Measurements from ENCODE around the gene ACTL9. TPM values are rescaled to one million over a fixed set of nuclear protein-coding genes. Genes with fewer than 3 reads are reported as not detected.

The ACTL9 gene
- total and polyA plus RNA-seq, 10 donors: not detected

DNA sequence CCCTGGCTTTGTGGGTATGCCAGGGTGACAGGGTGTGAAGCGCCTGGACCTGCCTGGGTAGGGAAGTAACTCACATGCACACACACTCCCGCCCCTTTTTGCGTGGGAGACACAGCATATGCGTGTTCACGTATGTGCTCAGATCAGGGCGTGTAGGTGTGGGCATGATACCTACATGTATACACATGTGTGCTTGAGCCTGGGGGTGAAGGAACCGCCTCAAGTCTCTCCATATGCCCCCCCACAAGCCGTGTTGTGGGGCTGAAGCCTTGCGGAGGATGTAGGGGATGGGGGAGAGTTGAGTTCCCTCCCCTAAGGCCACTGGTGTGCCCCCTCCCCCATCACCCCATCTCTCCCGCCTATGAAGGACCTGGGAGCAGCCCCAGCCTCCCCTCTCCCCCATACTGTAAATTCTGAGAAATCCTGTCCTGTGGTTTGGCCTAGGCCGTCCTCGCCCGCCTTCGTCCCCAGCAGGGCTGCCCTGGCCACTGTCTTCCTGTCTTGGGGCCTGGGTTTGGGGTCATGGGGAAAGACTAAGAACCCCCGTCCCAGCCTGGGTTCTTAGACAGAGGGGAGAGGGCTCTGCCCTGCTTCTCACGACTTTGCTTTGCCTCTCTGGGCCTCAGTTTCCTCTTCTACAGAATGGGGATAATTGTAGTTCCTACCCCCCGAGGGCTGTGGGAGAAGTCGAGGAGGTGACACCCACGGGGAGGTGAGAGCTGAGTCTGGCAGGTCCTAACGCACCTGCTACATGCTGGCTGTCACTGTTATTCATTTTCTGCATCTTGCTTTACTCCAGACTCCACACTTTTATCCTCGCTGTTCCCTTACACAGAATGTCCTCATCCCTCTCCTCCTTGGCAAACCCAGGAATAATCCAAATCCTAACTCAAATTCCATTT is 14.3 kb downstream of the ACTL9 start:
- Histone ChIP-seq H3K4me3 (no peak overlapping the region), H3K27me3 (replicated peaks in 1 of 7) (peaks cover 0 to 43% (median 0%) of the 10 kb centered on the region in 7 donors), H3K36me3 (no peaks in the 10 kb centered on the region), H3K4me1 (no peaks in the 10 kb centered on the region), H3K27ac (no peak overlapping the region), H3K9me3 (peaks cover 0 to 12% (median 3%) of the 10 kb centered on the region in 8 donors)
- 58 to 80% (median 68%) methylated on average over 21 of the region's 21 CpGs for WGBS, 5 donors
- TF ChIP-seq POLR2A (IDR thresholded peaks at IDR 0.05): no peak
- TF ChIP-seq, protein P1, sequence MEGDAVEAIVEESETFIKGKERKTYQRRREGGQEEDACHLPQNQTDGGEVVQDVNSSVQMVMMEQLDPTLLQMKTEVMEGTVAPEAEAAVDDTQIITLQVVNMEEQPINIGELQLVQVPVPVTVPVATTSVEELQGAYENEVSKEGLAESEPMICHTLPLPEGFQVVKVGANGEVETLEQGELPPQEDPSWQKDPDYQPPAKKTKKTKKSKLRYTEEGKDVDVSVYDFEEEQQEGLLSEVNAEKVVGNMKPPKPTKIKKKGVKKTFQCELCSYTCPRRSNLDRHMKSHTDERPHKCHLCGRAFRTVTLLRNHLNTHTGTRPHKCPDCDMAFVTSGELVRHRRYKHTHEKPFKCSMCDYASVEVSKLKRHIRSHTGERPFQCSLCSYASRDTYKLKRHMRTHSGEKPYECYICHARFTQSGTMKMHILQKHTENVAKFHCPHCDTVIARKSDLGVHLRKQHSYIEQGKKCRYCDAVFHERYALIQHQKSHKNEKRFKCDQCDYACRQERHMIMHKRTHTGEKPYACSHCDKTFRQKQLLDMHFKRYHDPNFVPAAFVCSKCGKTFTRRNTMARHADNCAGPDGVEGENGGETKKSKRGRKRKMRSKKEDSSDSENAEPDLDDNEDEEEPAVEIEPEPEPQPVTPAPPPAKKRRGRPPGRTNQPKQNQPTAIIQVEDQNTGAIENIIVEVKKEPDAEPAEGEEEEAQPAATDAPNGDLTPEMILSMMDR (IDR thresholded peaks at IDR 0.05 in 8 of 11, conservative IDR thresholded peaks at IDR 0.05 in 3 of 11): no peak
- TF ChIP-seq POLR2AphosphoS5 (IDR thresholded peaks at IDR 0.05): no peak
- intact Hi-C loops (cut with DNase I; ENCODE audit: low total_unique reads): no loop called here
- DNase-seq: no peak

DNA sequence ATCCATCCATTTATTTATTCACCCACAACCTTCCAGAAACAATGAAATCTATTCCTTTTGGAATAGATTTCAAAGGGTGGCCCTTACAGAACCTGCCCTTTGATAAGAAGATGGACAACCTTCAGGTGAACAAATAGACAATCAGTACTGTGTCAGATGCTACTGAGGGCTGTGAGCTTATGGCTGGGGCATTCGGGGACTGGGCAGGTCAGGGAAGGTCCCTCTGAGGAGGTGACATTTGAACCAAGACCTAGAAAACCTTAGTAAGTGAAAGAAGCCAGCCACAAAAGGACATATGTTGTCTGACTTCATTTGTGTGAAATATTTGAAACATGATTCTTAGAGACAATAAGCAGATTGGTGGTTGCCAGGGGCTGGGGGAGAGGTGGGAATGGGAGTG is 15.7 kb downstream of the ACTL9 start:
- Histone ChIP-seq H3K27ac (no peak overlapping the region), H3K9me3 (peaks cover 0 to 12% (median 3%) of the 10 kb centered on the region in 8 donors), H3K4me3 (no peak overlapping the region), H3K27me3 (replicated peaks in 1 of 7) (peaks cover 0 to 31% (median 0%) of the 10 kb centered on the region in 7 donors), H3K4me1 (no peaks in the 10 kb centered on the region), H3K36me3 (no peaks in the 10 kb centered on the region)
- no peak for DNase-seq
- WGBS, 5 donors: 65 to 83% (median 80%) methylated on average over 1 of the region's 1 CpG
- TF ChIP-seq POLR2AphosphoS5 (IDR thresholded peaks at IDR 0.05) (no peak), POLR2A (IDR thresholded peaks at IDR 0.05) (no peak)
- TF ChIP-seq, protein P1 (IDR thresholded peaks at IDR 0.05 in 8 of 11, conservative IDR thresholded peaks at IDR 0.05 in 3 of 11): no peak
- intact Hi-C loops (cut with DNase I; ENCODE audit: low total_unique reads): no loop called here

DNA sequence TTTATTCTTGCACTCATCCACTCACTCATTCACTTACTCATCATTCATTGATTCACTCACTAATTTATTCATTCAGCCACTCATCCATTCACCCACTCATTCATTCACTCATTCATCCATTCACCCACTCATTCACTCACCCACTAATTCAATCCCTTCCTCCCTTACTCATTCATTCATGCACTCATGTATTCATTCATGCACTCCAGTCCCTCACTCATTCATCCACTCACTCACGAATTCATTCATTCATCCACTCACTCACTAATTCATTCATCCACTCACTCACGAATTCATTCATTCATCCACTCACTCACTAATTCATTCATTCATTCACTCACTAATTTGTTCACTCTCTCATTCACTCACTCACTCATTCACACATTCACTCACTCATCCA is 16.1 kb downstream of the ACTL9 start:
- H3K27ac ChIP-seq: no peak overlapping the region
- 58 to 77% (median 64%) methylated on average over 2 of the region's 2 CpGs for WGBS, 5 donors

More for the DNA sequence above, 16.1 kb downstream of the ACTL9 start:
- DNase-seq: no peak
- TF ChIP-seq POLR2A (IDR thresholded peaks at IDR 0.05) (no peak), POLR2AphosphoS5 (IDR thresholded peaks at IDR 0.05) (no peak)
- TF ChIP-seq, protein P1 (IDR thresholded peaks at IDR 0.05 in 8 of 11, conservative IDR thresholded peaks at IDR 0.05 in 3 of 11): no peak
- Histone ChIP-seq H3K27me3 (replicated peaks in 1 of 7) (peaks cover 0 to 26% (median 0%) of the 10 kb centered on the region in 7 donors), H3K9me3 (peaks cover 0 to 12% (median 3%) of the 10 kb centered on the region in 8 donors), H3K36me3 (no peaks in the 10 kb centered on the region), H3K4me3 (no peak overlapping the region), H3K4me1 (no peaks in the 10 kb centered on the region)
- intact Hi-C loops (cut with DNase I; ENCODE audit: low total_unique reads): no loop called here

Data from spleen (tissue), 11 donors.